GF-D8 (cell line): Measurements from ENCODE around the gene TNRC18.
"Not testable (repeated sequence)": the region's sequence is repeated elsewhere in the genome, so short reads cannot be mapped to it uniquely, and the experiment has no call there.

ENCODE experiments used
- DNase-seq: peaks from one replicate; lab custom pipeline; 2025; lab: John Stamatoyannopoulos, UW

TNRC18 gene, protein sequence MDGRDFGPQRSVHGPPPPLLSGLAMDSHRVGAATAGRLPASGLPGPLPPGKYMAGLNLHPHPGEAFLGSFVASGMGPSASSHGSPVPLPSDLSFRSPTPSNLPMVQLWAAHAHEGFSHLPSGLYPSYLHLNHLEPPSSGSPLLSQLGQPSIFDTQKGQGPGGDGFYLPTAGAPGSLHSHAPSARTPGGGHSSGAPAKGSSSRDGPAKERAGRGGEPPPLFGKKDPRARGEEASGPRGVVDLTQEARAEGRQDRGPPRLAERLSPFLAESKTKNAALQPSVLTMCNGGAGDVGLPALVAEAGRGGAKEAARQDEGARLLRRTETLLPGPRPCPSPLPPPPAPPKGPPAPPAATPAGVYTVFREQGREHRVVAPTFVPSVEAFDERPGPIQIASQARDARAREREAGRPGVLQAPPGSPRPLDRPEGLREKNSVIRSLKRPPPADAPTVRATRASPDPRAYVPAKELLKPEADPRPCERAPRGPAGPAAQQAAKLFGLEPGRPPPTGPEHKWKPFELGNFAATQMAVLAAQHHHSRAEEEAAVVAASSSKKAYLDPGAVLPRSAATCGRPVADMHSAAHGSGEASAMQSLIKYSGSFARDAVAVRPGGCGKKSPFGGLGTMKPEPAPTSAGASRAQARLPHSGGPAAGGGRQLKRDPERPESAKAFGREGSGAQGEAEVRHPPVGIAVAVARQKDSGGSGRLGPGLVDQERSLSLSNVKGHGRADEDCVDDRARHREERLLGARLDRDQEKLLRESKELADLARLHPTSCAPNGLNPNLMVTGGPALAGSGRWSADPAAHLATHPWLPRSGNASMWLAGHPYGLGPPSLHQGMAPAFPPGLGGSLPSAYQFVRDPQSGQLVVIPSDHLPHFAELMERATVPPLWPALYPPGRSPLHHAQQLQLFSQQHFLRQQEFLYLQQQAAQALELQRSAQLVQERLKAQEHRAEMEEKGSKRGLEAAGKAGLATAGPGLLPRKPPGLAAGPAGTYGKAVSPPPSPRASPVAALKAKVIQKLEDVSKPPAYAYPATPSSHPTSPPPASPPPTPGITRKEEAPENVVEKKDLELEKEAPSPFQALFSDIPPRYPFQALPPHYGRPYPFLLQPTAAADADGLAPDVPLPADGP (N-terminal part only)

DNA sequence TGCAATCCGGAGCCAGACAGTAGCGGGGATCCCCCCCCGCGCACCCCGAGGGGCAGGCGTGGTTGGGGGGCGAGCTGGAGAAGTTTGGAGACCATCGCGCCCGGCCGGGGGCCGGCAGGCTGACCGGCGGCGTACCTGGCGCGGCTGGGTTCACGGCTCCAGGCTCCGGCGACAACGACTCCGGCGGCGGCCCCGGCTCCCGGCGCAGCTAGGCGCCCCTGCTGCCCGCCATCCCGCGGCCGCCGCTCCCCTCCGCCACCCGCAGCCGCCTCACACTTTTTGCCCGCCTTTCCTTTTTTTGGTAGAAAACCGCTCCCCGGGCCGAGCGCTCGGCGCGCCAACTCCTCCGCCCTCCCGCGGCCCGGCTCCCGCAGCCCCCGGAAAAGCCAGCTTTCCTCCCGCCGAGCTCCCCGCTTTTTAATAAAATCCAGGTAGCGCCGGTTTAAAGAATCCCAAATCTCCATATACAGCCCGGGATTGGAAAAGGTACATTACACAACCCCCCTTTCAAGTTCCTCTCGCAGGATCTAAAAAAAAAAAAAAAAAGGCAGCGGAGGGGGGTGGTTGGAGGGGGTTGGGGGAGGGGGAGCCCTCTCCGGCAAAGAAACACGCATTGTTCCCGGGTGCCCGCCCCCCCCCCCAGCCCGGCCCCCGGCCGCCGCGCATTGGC, at the start of gene TNRC18:
Gene TNRC18 (minus strand): TSS at position 529 of the 670 bp plus-strand sequence. CDS start 2,588 bp downstream, outside the sequence.
- DNase-seq: no peak

GRCh38 chr7:5472432-5473315, 49.0 kb upstream of the TNRC18 start:
- DNase-seq: peak; percentile 56

- not testable (repeated sequence) for DNase-seq
Measured at GRCh38 chr7:5471623-5472022, 48.0 kb upstream of the TNRC18 start.

GRCh38 chr7:5470816-5471215, 47.2 kb upstream of the TNRC18 start:
- DNase-seq: no peak

DNA sequence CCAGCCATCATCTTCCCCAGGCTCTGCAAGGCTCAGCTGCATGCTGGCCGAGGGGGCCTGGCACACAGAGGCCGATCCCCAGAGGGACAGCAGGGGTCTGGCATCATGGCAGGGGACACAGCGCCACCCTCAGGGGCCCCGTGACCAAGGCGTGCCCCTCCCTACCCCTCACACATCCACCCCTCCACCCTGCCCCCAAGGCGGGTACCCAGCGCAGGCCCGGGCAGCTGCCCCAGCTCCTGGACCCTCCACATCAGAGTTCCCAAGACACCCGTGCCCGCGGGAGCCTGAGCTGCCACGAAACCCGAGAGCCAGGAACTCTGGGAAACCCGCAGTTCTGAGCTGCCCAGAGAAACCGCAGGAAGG, 46.5 kb upstream of the TNRC18 start:
- no peak for DNase-seq

- no peak for DNase-seq
Measured at GRCh38 chr7:5469375-5470166, 45.9 kb upstream of the TNRC18 start.

DNA sequence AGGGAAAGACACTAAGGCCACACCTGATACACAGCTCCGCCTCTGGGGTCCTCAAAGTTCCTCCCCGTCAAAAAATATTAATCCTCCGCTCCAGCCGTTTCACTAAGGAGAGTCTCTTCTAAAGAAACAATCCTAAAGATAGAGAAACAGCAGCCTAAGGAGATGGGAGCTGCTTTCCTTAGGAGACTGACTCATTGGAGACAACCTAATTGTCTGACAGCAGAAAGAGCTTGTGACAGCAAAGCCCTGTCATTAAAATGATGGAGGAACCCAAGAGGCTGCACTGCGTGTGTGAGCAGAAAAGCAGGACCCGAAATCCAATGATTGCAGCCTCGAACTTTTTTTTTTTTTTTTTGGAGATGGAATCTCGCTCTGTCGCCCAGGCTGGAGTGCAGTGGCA, 44.0 kb upstream of the TNRC18 start:
- DNase-seq: no peak

- no peak for DNase-seq
Measured at GRCh38 chr7:5466551-5466950, 42.9 kb upstream of the TNRC18 start.

DNA sequence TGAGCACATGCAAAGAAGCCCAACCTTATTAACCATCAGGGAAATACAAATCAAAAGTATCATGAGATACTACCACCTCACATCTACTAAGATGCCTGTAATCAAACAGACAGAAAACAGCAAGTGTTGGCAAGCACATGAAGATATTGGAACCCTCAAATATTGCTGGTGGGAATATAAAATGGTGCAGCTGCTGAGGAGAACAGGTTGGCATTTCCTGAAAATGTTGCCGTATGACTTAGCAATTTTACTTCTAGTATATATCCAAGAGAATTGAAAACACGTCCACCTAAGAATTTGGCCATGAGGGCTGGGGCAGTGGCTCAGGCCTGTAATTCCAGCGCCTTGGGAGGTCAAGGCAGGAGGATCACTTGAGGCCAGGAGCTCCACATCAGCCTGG, 39.4 kb upstream of the TNRC18 start:
- DNase-seq: peak; percentile 36

DNA sequence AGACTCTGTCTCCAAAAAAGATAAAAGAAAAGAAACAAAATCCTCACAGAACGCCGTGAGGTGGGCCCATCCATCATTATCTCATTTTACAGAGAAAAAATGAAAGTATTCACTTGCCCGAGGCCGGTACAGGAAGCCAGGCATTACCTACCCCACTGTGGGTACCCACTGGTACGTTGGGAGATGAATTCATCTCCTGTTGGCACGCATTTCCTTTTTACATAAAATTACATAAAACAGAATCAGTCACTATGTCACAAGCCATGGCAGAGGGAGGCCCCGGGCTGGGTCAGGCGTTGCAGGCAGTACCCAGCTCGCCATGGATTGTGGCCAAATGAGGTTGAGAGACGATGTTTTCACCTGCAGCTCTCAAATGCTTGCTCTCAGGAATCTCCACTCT, 38.6 kb upstream of the TNRC18 start:
- peak; percentile 89 for DNase-seq

DNA sequence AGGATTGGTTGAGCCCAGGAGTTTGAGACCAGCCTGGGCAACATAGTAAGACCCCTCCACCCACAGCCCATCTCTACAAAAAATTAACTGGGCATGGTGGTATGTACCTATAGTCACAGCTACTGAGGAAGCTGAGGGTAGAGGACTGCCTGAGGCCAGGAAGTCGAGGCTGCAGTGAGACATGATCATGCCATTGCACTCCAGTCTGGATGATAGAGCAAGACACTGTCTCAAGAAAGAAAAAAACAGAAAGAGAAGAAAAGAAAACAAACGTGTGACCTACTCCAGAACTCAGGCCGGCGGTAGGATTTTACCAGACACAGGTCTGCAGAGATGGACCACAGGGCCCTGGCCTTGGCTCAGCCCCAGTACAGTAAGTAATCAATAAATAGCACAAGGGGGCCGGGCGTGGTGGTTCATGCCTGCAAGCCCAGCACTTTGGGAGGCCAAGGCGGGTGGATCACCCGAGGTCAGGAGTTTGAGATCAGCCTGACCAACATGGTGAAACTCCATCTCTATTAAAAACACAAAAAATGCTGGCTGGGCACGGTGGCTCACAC, 35.4 kb upstream of the TNRC18 start:
- no peak for DNase-seq

DNA sequence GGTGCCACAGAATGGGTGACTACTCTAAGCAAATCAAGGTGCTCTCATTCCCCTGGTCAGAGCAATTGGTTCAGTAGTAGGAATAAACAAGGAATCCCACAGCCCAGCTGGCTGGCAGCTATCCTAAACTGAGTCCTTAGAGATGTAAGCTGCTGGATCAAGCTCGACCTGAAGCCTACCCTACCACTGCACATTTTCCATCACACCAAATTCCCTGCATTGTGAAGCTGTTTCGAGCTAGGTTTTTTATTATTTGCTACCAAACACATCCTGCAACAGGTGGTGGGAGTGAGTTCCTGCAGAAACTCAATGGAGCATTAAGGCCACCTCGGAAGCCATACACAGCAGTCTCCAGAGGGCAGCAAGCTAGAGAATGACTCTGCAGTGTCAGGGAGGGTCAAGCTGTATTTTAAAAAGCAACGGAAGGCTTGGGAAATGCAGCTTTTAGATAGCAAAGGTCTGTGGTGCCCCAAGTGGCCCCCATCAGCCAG, 33.7 kb upstream of the TNRC18 start:
- peak; percentile 98 for DNase-seq

DNA sequence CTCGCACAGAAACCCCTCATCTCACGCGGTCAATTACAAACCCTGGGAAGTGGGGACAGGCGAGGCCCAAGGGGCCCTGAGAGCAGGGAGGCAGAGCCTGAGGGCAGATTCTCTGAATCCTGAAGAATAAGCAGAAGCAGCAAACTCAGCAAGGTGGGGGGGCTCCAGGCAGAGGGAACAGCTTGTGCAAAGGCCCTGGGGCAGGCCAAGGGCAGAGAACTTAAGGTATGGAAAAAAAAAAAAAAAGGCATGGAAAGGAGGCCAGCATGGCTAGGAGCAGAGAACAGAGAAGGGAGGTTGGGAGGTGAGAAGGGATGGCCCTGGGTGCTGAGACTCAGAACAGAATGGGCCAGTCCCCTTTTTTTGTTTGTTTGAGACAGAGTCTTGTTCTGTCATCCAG, 32.8 kb upstream of the TNRC18 start:
- DNase-seq: no peak

DNA sequence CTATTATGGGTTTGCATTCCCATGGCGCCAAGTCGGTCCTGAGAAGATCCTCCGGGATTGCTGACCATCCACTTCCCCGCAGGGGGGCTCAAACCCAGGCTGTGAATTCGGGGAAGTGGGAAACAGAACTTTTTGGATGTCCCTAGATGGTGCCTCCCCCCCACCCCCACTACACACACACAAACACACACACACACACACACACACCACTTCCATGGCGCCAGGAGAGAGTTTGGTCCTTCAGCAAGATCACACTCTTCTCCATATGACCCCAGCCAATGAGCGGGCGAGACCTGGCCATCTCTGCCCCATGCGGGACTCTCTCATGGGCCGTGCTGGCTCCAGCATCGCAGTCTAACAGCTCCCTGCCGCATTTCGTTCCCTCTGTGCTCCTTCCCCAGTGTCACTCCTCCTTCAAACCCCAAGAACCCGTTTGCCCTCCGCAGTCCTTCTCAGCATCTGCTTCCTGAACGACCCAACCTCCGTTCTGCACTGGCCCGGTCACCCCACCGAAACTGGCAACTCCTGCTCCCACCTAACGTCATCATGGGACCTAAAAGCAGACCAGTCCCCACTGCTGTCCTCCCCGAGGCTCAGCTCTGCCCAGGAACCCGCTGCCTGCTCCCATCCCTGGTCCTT, 32.1 kb upstream of the TNRC18 start:
- DNase-seq: no peak

DNA sequence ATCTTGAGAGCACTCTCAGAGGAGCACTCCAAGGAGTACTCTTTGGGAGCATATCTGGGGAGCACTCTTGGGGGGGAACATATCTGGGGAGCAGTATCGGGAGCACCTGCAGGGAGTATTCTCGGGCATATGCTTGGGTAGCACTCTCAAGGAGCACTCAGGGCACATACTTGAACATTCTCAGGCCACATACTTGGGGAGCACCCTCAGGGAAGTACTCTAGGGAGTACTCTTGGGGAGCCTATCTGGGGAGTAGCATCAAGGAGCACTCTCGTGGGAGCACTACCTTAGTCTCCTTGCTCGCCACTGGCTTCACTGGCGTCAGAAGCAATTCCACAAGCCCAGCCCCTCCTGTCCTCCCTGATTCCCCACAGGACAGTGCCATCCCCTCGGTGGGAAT, 31.5 kb upstream of the TNRC18 start:
- no peak for DNase-seq

GRCh38 chr7:5454485-5454884, 30.9 kb upstream of the TNRC18 start:
- no peak for DNase-seq

- DNase-seq: no peak
Measured at GRCh38 chr7:5453566-5454075, 30.0 kb upstream of the TNRC18 start.

- peak; percentile 62 for DNase-seq
Measured at GRCh38 chr7:5452937-5453540, 29.4 kb upstream of the TNRC18 start.
